Measurements from ENCODE around the gene FAM227B.

FAM227B gene

GRCh38 chr15:49287481-49287880 lies 333.1 kb downstream of the FAM227B start:
- no peak for FAIRE-seq

- no peak for FAIRE-seq
Measured at GRCh38 chr15:49286649-49287404, 333.8 kb downstream of the FAM227B start.

GRCh38 chr15:49282366-49282765 lies 338.3 kb downstream of the FAM227B start:
- FAIRE-seq = no peak

GRCh38 chr15:49279521-49280456 lies 340.8 kb downstream of the FAM227B start:
- no peak for FAIRE-seq

- no peak for FAIRE-seq
Measured at GRCh38 chr15:49278751-49279150, 341.9 kb downstream of the FAM227B start.
